Measurements from ENCODE around the gene AFAP1. TPM values are rescaled to one million over a fixed set of nuclear protein-coding genes. Genes with fewer than 3 reads are reported as not detected.

Gene AFAP1
- total RNA-seq, 2 experiments from 2014 or later: 13.6 to 13.8 TPM

DNA sequence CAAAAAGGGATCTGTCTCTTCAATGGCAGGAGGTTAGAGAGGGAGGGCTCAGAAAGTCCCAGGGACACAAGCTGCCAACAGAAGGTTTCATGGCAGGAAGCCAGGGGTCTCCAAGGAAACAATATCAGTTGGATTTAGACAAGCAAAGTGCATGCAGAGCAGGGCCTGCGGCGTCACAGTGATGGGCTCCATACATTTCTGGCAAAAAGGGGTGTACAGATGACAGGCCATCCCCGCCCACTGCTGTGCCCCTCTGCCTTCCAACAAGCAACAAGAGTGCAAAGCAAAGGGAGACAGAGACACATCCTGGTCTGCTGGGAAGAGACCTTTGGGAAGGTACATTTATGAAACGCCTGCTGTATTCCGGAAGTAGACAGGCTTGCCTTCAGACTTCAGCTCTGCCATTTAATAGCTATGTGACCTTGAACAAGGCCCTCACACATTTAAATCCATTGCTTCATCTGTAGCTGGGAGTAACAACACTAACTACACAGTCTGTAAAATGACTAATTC lies 121.2 kb downstream of the AFAP1 start:
- H3K4me3 Mint-ChIP-seq: no peak overlapping the region
- H3K9me3 Mint-ChIP-seq: no peaks in the 10 kb centered on the region
- H3K27me3 Mint-ChIP-seq: no peaks in the 10 kb centered on the region
- H3K4me1 Mint-ChIP-seq: peaks cover 4% of the 10 kb centered on the region
- H3K27ac Mint-ChIP-seq: no peak overlapping the region
- peaks cover 3% of the 10 kb centered on the region for H3K36me3 Mint-ChIP-seq
- DNase-seq: no peak

- DNase-seq: no peak
- H3K4me3 Mint-ChIP-seq: no peak overlapping the region
- H3K9me3 Mint-ChIP-seq: no peaks in the 10 kb centered on the region
- no peaks in the 10 kb centered on the region for H3K27me3 Mint-ChIP-seq
- no peak overlapping the region for H3K27ac Mint-ChIP-seq
- peaks cover 3% of the 10 kb centered on the region for H3K36me3 Mint-ChIP-seq
- peaks cover 6% of the 10 kb centered on the region for H3K4me1 Mint-ChIP-seq
These were observed 121.7 kb downstream of the AFAP1 start for GRCh38 chr4:7817877-7818398.

DNA sequence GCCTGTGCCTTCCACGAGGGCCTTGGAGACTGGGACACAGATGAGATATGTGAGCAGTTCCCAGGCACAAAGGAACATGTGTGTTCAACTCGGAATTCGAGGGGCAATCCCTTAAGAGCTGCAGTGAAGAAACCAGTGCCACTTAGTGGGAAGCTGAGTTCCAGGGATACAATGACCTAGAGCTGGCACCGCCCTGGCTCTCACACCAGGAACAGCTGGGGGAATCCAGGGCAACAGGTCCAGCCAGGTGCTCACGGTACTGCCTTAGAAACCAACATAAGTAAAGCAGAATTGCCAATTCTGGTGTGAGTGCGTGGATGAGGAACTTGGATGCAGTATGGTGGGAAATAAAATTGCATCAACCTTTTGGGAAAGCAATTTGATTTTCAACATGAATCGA lies 122.9 kb downstream of the AFAP1 start:
- Mint-ChIP-seq H3K27ac (no peak overlapping the region), H3K4me3 (no peak overlapping the region), H3K27me3 (no peaks in the 10 kb centered on the region), H3K4me1 (peaks cover 6% of the 10 kb centered on the region), H3K36me3 (peaks cover 5% of the 10 kb centered on the region), H3K9me3 (no peaks in the 10 kb centered on the region)
- no peak for DNase-seq

- Mint-ChIP-seq H3K4me3 (no peak overlapping the region), H3K27me3 (no peaks in the 10 kb centered on the region), H3K36me3 (peaks cover 5% of the 10 kb centered on the region), H3K4me1 (peaks cover 6% of the 10 kb centered on the region), H3K9me3 (no peaks in the 10 kb centered on the region), H3K27ac (no peak overlapping the region)
- DNase-seq: no peak
These were observed 123.7 kb downstream of the AFAP1 start for GRCh38 chr4:7815981-7816380.

DNA sequence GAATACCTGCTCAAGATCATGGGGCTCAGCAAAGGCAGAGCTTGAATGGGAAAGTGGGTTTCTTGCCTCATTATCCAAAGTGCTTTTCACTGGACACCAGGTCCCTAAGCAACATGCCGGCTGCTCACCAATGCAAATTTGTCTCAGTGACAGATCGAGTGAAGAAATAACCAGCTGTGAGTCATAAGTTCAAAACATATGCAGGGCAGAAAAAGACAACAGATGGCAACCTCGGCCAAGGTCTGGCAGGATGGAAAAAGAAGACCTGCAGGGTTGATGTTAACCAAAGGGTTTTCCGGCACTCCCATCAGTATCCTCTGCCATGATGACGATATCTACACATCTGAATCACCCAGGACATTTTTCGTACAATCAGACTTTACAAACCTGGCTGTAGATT lies 124.1 kb downstream of the AFAP1 start:
- DNase-seq: no peak
- H3K36me3 Mint-ChIP-seq: peaks cover 5% of the 10 kb centered on the region
- H3K27me3 Mint-ChIP-seq: no peaks in the 10 kb centered on the region
- peaks cover 6% of the 10 kb centered on the region for H3K4me1 Mint-ChIP-seq
- H3K9me3 Mint-ChIP-seq: no peaks in the 10 kb centered on the region
- H3K4me3 Mint-ChIP-seq: no peak overlapping the region
- no peak overlapping the region for H3K27ac Mint-ChIP-seq

DNA sequence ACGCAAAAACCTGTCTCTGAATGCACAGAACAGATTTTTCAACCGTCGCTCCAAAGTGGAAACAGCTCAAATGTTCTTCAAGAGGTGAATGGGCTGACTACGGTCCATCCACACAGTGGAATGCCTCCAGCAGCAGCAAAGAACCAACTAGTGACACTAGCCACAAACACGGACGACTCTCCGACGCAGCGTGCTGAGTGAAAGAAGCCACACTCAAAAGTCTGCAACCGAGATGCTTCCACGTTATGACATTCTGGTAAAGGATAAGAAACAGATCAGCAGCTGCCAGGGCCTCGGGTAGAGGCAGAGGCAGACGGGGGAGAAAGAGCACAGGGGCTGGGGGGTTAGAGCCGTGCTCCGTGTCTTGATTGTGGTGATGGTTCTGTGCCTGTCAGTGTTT lies 125.2 kb downstream of the AFAP1 start:
- no peaks in the 10 kb centered on the region for H3K27me3 Mint-ChIP-seq
- H3K36me3 Mint-ChIP-seq: peaks cover 5% of the 10 kb centered on the region
- H3K4me3 Mint-ChIP-seq: no peak overlapping the region
- H3K9me3 Mint-ChIP-seq: no peaks in the 10 kb centered on the region
- H3K4me1 Mint-ChIP-seq: peaks cover 6% of the 10 kb centered on the region
- no peak overlapping the region for H3K27ac Mint-ChIP-seq
- no peak for DNase-seq

DNA sequence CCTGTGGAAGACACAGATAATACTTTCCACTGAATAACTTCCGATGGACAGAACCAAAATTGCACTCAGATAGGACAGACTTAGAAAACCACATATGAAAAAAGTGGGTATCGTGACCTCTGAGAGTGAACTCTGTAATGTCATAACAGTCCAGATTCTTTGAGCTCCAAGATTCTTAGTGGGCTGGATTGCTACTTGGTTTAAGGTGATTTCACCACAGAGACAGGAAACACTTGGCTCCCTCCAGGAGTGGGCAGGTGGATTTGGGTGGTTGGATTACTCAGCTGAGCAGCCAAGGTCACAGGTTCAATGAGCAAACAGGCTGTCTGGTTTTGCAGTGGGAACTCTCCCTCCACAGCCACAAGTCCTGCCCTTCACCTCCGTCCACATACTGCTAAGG lies 126.0 kb downstream of the AFAP1 start:
- DNase-seq: no peak
- H3K4me3 Mint-ChIP-seq: no peak overlapping the region
- H3K27ac Mint-ChIP-seq: no peak overlapping the region
- H3K4me1 Mint-ChIP-seq: peaks cover 6% of the 10 kb centered on the region
- no peaks in the 10 kb centered on the region for H3K9me3 Mint-ChIP-seq
- H3K36me3 Mint-ChIP-seq: peaks cover 6% of the 10 kb centered on the region
- H3K27me3 Mint-ChIP-seq: no peaks in the 10 kb centered on the region

GRCh38 chr4:7812921-7813320 lies 126.7 kb downstream of the AFAP1 start:
- Mint-ChIP-seq H3K36me3 (peaks cover 9% of the 10 kb centered on the region), H3K9me3 (no peaks in the 10 kb centered on the region), H3K4me1 (peaks cover 6% of the 10 kb centered on the region), H3K27ac (no peak overlapping the region), H3K27me3 (no peaks in the 10 kb centered on the region), H3K4me3 (no peak overlapping the region)
- DNase-seq: no peak

DNA sequence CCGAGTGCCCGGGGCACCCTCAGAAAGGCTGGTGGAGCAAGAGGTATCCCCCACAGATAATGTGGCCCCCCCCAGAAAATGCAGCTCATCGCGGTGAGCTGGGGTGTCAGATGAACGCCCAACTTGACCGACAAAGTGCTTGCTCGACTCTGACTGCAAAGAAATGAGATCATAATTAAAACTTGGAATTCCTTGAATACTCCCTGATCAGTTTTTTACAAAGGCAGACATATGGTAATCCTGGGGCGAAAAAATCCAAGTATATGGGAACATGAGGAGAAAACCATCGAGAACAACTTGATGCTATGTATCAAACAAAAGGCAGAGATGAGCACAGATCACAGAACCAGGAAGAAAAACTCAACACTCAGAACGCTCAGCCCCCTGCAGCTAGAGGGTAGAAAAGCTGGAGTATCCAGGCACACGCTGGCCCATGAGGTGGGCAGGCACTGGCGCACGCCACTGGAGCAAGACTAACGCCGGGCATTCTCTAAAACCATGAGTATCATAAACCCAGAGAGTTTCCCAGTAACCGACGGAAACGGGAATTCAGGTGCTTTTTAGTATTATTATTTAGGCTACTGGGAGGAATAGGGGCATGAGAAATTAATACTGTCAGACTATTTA lies 127.3 kb downstream of the AFAP1 start:
- Mint-ChIP-seq H3K9me3 (no peaks in the 10 kb centered on the region), H3K4me3 (no peak overlapping the region), H3K27me3 (no peaks in the 10 kb centered on the region), H3K27ac (no peak overlapping the region), H3K36me3 (peaks cover 9% of the 10 kb centered on the region), H3K4me1 (peaks cover 6% of the 10 kb centered on the region)
- no peak for DNase-seq

DNA sequence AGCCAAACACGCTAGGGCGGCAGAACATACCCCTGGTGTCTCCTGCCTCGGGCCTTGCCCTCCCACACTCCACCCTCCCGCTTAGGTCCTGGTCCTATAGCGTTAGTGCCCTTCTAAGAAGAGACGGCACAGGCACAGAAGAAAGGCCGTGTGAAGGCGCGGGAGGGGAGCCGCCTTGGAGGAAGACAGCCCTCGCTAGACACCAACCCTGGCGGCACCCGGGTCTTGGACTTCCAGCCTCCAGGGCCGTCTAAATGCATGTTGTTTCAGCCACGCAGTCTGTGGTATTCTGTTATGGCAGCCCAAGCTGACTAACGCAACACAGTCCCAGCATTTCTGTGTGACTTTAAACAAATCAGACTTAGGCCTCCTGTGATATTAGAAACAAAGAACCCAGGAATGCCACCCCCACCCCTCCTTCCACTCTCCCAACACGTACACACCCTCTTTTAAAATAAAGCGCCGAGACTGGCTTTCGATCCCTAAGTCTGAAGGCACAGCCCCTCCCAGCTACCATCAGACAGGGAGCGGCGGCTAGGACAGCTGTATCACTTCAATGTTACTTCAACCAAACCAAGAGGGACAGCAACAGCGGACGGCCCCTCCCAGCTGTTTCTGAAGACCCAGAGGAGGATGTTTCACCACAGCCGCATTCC lies 128.0 kb downstream of the AFAP1 start:
- DNase-seq: no peak

DNA sequence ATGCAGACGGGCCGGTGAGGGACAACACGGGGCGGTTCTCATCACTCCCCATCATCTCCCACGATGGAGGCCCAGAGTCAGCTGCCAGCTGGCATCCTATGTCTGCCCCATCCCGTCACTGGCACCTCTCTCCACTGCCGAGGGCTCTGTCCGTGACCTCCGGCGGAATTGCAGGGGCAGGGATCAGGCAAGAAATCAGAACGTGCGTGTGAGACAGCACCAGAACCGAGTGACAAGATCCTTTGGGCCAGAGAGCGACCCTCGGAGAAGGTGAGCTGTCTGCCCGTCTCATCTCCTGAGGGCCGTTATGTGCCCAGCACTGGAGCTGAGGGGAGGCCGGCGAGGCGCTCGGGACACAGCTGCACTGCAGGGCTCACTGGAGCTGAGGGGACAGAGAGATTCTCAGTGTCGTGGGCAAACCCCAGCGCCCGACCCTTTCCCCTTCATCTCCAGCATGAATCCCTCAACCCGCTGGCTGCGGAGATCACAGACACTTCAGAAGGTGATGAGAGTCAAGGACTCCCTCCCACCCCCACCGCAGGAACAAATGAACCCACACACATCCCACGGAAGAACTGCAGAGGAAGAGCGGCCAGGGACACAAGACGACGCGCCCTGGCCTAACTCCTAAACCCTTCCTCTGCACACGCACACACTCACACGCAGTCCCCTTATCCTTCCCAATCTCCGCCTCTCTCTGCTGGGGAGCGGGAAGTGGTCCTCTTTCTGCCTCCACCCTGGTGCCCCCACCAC lies 128.7 kb downstream of the AFAP1 start:
- Mint-ChIP-seq H3K36me3 (peaks cover 9% of the 10 kb centered on the region), H3K4me1 (peaks cover 6% of the 10 kb centered on the region), H3K27me3 (no peaks in the 10 kb centered on the region), H3K27ac (peak overlapping the region; percentile 34), H3K9me3 (no peaks in the 10 kb centered on the region), H3K4me3 (no peak overlapping the region)
- no peak for DNase-seq

More for the DNA sequence above, 128.0 kb downstream of the AFAP1 start:
- peaks cover 6% of the 10 kb centered on the region for H3K4me1 Mint-ChIP-seq
- H3K27me3 Mint-ChIP-seq: no peaks in the 10 kb centered on the region
- H3K27ac Mint-ChIP-seq: no peak overlapping the region
- H3K9me3 Mint-ChIP-seq: no peaks in the 10 kb centered on the region
- peaks cover 9% of the 10 kb centered on the region for H3K36me3 Mint-ChIP-seq
- H3K4me3 Mint-ChIP-seq: no peak overlapping the region

- DNase-seq: no peak
- Mint-ChIP-seq H3K27ac (no peak overlapping the region), H3K4me3 (no peak overlapping the region), H3K36me3 (peaks cover 6% of the 10 kb centered on the region), H3K4me1 (peaks cover 9% of the 10 kb centered on the region), H3K27me3 (no peaks in the 10 kb centered on the region), H3K9me3 (no peaks in the 10 kb centered on the region)
These were observed 130.9 kb downstream of the AFAP1 start for GRCh38 chr4:7808752-7809151.

DNA sequence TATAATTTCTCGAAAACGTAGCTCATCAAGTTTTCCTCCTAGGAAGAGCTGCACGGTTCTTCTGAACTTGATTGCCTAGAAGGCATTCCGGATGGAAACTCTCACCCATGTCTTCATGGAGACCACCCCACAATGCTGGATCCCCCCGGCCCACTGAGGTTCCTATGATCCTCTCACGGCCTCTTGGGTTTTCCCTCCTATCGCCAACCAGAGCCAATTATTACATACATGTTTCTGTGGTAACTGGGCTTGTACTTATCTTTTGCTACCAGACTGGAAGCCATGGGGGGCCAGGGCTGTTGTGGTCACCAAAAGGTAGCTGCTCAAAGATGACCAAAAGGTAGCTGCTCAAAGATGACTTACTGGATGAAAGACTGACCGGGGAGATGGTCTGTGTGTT lies 131.5 kb downstream of the AFAP1 start:
- no peak overlapping the region for H3K27ac Mint-ChIP-seq
- H3K4me3 Mint-ChIP-seq: no peak overlapping the region
- no peaks in the 10 kb centered on the region for H3K27me3 Mint-ChIP-seq
- DNase-seq: no peak
- peaks cover 6% of the 10 kb centered on the region for H3K36me3 Mint-ChIP-seq
- H3K9me3 Mint-ChIP-seq: no peaks in the 10 kb centered on the region
- H3K4me1 Mint-ChIP-seq: peaks cover 5% of the 10 kb centered on the region

GRCh38 chr4:7807351-7807921 lies 132.2 kb downstream of the AFAP1 start:
- no peaks in the 10 kb centered on the region for H3K27me3 Mint-ChIP-seq
- H3K36me3 Mint-ChIP-seq: peaks cover 6% of the 10 kb centered on the region
- peaks cover 5% of the 10 kb centered on the region for H3K4me1 Mint-ChIP-seq
- no peak overlapping the region for H3K4me3 Mint-ChIP-seq
- no peak for DNase-seq
- H3K9me3 Mint-ChIP-seq: no peaks in the 10 kb centered on the region
- H3K27ac Mint-ChIP-seq: peak overlapping the region; percentile 38

All from activated naive CD8-positive, alpha-beta T cell treated with anti-CD3 and anti-CD28 coated beads for 36 hours (primary cell).